Activated T-helper 1 cell treated with Interleukin-2 at 50 U/mL for 16 hours (primary cell): Measurements from ENCODE around the gene KIAA1549.
"Not testable (repeated sequence)": the region's sequence is repeated elsewhere in the genome, so short reads cannot be mapped to it uniquely, and the experiment has no call there.

Experiments used
- DNase-seq: peaks from one replicate; pipeline ENCODE4 v3.0.0-alpha.2; 2020; ENCODE audit warnings: low read depth

KIAA1549 gene

GRCh38 chr7:138941545-138941944, 39.6 kb downstream of the KIAA1549 start:
- DNase-seq = no peak

GRCh38 chr7:138940602-138941001, 40.6 kb downstream of the KIAA1549 start:
- DNase-seq = not testable (repeated sequence)

DNA sequence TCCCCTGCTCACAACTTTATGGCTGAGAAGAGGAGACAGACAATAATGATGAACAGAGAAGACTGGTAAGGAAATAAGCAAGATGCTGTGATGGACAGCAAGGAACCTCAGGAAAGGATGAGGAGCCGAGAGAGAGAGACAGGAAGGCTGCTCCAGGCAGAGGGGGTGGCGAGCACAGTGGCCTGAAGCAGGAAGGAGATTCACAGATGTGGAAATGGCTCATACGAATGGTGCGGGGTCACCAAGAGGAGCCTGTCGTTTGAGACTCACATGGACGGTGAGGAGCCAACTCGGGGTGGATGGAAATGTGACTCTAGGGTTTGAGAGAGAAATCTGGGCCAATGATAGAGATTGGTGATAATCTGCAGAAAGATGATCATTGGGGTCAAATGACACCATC, 43.7 kb downstream of the KIAA1549 start:
- no peak for DNase-seq

- no peak for DNase-seq
These were observed 45.7 kb downstream of the KIAA1549 start for GRCh38 chr7:138935465-138936011.

GRCh38 chr7:138934861-138935260, 46.3 kb downstream of the KIAA1549 start:
- DNase-seq = no peak

DNA sequence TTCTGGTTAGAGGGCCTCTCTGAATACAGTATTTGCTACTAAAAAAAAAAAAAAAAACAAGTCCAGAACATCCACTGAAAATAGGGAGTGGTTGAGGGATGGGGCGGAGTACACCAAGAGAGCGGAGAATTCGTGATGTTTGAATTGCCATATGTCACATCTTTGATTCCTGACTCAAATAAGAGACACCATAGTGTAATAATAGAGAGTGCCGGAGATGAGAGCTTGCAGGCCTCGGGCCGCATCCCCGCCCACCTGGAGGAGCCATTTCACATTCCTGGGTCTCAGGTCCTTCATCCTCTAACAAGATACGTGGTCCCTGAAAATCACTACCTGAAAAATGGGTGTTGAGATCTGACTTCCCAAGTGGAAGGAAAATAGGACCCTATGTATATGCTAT, 46.8 kb downstream of the KIAA1549 start:
- no peak for DNase-seq

GRCh38 chr7:138932870-138933269, 48.3 kb downstream of the KIAA1549 start:
- DNase-seq = no peak

DNA sequence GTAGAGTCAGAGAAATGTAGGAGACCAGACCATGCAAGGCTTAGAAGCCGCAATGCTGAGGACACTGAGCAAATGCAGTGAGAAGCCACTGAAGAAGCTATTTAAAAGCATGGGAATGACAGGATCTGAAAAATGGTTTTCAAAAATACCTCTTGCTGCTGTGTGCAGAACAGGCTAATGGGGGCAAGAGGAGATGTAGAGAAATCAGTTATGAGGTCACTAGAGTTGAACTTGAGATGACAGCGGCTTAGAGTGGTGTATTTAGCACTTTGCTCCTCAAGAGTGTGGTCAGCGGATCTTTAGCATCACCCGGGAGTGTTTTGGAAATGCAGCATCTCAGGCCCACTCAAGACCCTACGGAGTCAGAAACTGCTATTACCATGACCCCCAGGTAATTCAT, 48.8 kb downstream of the KIAA1549 start:
- DNase-seq = no peak

- DNase-seq = no peak
These were observed 51.2 kb downstream of the KIAA1549 start for GRCh38 chr7:138929969-138930368.

GRCh38 chr7:138926241-138926612, 55.0 kb downstream of the KIAA1549 start:
- DNase-seq = no peak

- no peak for DNase-seq
These were observed 56.5 kb downstream of the KIAA1549 start for GRCh38 chr7:138924501-138925225.

DNA sequence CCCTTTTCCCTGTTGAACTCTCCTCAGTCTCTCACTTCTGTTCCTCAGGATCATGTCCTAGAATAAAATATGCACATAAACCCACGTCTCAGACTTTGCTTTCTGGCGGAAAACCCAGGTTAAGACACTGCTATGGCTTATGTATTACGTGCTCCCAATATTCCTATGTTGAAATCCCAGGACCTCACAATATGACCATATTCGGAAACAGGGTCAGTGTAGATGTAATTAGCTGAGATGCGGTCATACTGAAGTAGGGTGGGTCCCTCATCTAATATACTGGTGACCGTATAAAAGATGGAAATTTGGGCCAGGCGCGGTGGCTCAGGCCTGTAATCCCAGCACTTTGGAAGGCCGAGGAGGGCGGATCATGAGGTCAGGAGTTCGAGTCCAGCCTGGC, 59.9 kb downstream of the KIAA1549 start:
- DNase-seq = no peak

DNA sequence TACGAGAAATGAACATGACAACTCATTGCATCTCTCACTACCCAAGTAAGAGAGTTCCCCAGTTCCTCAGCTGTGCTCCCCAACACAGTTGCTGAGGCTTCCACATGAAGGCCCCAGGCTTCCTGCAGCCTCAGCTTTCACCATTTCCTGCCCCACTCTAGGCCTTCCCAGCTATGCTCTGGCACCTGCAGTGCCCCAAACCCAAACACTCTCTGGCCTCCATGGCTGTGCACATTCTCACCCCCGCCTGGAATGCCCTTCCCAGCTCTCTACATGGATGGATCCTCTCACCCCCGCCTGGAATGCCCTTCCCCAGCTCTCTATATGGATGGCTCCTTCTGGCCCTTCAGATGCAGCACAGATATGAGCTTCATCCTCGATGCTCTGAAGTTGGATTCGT, 61.3 kb downstream of the KIAA1549 start:
- DNase-seq = no peak

DNA sequence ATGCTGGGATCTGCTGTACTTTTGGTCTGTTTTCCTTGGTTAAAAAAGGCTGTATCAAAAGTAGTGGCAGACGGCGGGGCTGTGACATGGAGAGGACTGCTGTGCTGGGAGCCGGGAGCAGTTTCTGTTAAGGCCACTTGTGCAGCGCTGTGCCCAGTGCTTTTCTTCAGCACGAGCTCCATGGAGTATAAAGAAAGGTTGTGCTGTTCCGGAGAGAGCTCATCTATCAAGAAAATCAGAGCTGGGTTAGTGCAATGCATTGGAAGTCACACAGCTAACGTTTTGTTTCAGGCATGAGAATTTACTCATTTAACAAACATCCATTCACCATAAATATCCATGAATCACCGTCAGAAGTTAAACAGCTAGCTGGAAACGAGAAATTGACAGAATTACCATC, 62.0 kb downstream of the KIAA1549 start:
- no peak for DNase-seq

DNA sequence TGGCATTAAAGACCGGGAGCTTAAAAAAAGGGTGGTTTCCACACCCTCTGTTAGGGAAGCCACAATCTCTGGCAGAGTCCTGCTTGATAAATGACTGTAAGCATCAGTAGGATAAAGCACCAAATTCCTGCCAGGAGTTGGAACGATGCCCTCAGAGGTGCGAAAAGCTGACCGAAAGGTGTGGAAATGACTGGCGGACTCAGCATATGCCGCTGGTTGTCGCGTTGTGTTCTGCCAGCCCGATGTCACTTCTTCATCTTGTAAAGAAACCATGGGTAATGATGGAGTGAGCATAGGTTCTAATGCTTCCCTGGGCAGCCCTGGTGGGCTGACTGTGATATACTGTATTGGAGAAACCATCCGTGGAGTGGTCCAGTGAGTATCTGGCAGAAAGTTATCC, 62.4 kb downstream of the KIAA1549 start:
- no peak for DNase-seq

DNA sequence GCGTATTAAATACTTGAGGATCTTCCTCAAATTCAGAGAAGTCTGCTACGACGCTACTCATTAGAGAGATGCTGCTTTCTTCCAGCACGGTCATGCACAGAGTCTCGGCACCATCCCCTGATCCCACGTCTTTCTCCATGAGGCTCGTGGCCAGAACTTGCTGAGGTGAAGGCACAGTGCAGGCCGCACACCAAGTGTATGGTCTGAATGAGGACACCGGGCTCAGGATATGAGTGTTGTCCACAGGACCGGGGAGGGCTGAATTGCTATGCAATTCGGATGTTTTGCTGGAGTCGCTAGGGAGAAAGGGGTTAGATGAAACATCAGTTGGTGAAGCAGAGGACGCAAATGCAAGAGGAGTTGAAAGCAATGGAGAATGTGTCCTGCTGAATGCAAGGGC, 63.0 kb downstream of the KIAA1549 start:
- DNase-seq = no peak

- no peak for DNase-seq
These were observed 63.4 kb downstream of the KIAA1549 start for GRCh38 chr7:138917771-138918170.

DNA sequence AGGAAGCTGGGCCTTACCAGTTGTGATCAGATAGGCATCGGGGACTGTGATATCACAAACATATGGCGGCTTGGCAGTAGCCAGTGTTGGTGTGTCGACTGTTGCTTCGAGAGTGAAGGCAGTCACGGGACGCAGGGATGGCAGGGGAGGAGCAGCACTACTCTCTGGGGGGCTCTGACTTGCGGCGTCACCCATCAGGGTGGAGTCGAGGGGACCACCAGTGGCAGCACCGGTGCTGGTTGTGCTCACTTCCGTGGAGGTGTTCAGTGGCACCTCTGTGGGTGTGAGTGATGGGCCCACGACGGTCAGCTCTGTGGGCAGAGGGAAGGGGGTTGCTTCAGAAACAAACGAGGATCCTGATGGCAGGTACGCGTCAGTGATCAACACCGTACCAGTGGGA, 64.5 kb downstream of the KIAA1549 start:
- no peak for DNase-seq

DNA sequence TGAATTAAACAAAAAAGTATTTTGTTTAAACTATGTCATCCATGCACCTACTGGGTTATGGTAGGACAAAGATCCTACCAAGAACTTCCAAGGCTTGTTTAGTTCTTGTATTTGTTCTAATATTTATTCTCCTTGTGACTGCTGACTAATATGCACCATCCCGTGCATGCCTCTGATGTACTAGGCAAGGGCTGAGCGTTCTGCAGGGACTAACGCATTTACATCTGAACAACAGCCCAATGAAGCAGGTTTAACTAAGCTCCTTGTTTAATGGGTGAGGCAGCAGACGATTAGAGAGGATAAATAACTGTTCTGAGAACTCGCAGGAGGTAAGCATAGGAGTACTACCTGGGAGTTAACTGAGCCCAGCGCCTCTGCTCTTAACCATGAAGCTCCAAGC, 64.9 kb downstream of the KIAA1549 start:
- no peak for DNase-seq

- no peak for DNase-seq
These were observed 67.4 kb downstream of the KIAA1549 start for GRCh38 chr7:138913783-138914182.

GRCh38 chr7:138911007-138911406, 70.2 kb downstream of the KIAA1549 start:
- DNase-seq = no peak

GRCh38 chr7:138907850-138908249, 73.3 kb downstream of the KIAA1549 start:
- no peak for DNase-seq

DNA sequence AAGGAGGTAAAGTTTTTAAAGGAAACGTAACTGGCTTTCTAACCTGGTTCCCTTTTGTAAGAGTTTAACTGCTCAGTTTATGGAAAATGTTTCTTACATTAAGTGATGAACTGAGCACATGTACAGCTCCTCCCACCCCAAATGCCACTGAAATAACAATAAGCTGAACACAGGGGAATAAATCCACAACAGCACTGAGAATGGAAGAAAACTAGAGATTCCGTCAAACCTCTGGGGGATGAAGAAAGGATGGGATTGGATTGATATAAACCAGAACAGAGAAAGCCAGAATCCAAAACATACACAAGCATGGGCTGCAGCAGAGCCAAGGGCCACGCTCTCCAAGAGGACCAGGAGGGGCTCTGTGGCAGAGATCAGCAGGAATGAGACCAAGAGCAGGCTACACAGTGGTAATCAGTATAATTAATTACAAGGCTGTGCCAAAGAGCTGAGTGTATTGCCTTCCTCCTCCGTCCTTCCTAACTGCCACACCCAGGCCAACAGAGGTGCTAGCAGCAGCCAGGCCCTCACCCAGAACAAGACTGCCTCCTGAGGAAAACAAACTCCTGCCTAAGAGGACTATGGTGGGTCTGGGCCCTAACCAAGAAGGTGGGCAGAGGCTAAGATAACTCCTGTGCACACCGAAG, 73.9 kb downstream of the KIAA1549 start:
- no peak for DNase-seq
